Colonic mucosa (tissue), 2 donors: ENCODE data around the gene ARHGAP4. TPM values are rescaled to one million over a fixed set of nuclear protein-coding genes. Genes with fewer than 3 reads are reported as not detected.

Source experiments
- total RNA-seq, 2 donors: library from RNA; stranded (reverse); fragmentation: NEBNext Ultra II Directional in 1 of 2; extraction: Animal tissue kit (Norgen Biotek cat#: 25700) in 1 of 2; gene quantifications; one replicate each; pipeline ENCODE4 v1.2.1, GENCODE V29; 2021
- donor health status: DM: no; HTN: no; CAD: no.
- donor health status: DM: no; HTN: no; CAD: no.

ARHGAP4 gene
- total RNA-seq, 2 donors from 2014 or later: 19.9 to 30.0 TPM

Other genes starting within 250 kb of the ARHGAP4 start
- 100 to 1,000 TPM; 197 to 435 TPM for gene SLC6A8, start 238.3 kb downstream of the ARHGAP4 start, total RNA-seq
- gene BCAP31, start 201.9 kb downstream of the ARHGAP4 start, total RNA-seq: 100 to 1,000 TPM; 217 to 295 TPM
- 10 to 100 TPM; 12.7 to 16.8 TPM for gene ABCD1, start 201.4 kb downstream of the ARHGAP4 start, total RNA-seq
- gene PLXNB3, start 162.0 kb downstream of the ARHGAP4 start, total RNA-seq: 1 to 10 TPM in 1 of 2 donors, under 1 TPM in 1; 0.57 to 3.7 TPM
- gene SRPK3, start 145.2 kb downstream of the ARHGAP4 start, total RNA-seq: 1 to 10 TPM in 1 of 2 donors, under 1 TPM in 1; 0.64 to 2.3 TPM
- gene IDH3G, start 131.9 kb downstream of the ARHGAP4 start, total RNA-seq: 10 to 100 TPM; 80.6 to 92.6 TPM
- gene SSR4, start 131.6 kb downstream of the ARHGAP4 start, total RNA-seq: 100 to 1,000 TPM; 253 to 377 TPM
- 1 to 10 TPM; 1.5 to 3.2 TPM for gene PDZD4, start 95.7 kb downstream of the ARHGAP4 start, total RNA-seq
- gene L1CAM, start 40.1 kb downstream of the ARHGAP4 start, total RNA-seq: 1 to 10 TPM; 4.3 to 8.8 TPM
- gene AVPR2, start 21.6 kb downstream of the ARHGAP4 start, total RNA-seq: under 1 TPM in 1 of 2 donors, not detected in 1; 0.24 TPM
- 100 to 1,000 TPM in 1 of 2 donors, 10 to 100 TPM in 1; 55.9 to 115 TPM for gene NAA10, start 8.8 kb upstream of the ARHGAP4 start, total RNA-seq
- 1 to 10 TPM; 3.3 to 5.0 TPM for gene RENBP, start 18.4 kb upstream of the ARHGAP4 start, total RNA-seq
- 10 to 100 TPM; 36.6 to 80.5 TPM for gene HCFC1, start 45.6 kb upstream of the ARHGAP4 start, total RNA-seq
- 10 to 100 TPM in 1 of 2 donors, 1 to 10 TPM in 1; 8.7 to 19.2 TPM for gene TMEM187, start 46.5 kb upstream of the ARHGAP4 start, total RNA-seq
- gene IRAK1, start 93.6 kb upstream of the ARHGAP4 start, total RNA-seq: 100 to 1,000 TPM in 1 of 2 donors, 10 to 100 TPM in 1; 66.7 to 148 TPM
- gene MECP2, start 171.5 kb upstream of the ARHGAP4 start, total RNA-seq: 10 to 100 TPM; 28.3 to 29.7 TPM
- not detected for gene OPN1LW, start 218.0 kb upstream of the ARHGAP4 start, total RNA-seq